ENCODE measurements around the gene CHPF. TPM values are rescaled to one million over a fixed set of nuclear protein-coding genes. Genes with fewer than 3 reads are reported as not detected.
A peak's percentile ranks its signal among the peaks of the same experiment; 100 is the strongest.

The CHPF gene
- total and polyA plus RNA-seq, 2 experiments from 2014 or later, result 180 to 315 TPM

GRCh38 chr2:219538504-219538951, 5.1 kb downstream of the CHPF start:
- Histone ChIP-seq H3K4me2 (peak overlapping the region; percentile 41), H3K79me2 (peaks cover 16% of the 10 kb centered on the region), H2AFZ (no peak overlapping the region), H3K9me3 (ENCODE audit: low read depth) (no peaks in the 10 kb centered on the region), H3K36me3 (replicated peaks; ENCODE audit: insufficient read depth, low read depth) (no peaks in the 10 kb centered on the region), H3K27me3 (no peaks in the 10 kb centered on the region), H3K9me2 (replicated peaks; ENCODE audit: insufficient read depth) (no peaks in the 10 kb centered on the region), H3K27ac (peak overlapping the region; percentile 51), H4K20me1 (ENCODE audit: insufficient read depth, poor library complexity, severe bottlenecking) (peaks cover 21% of the 10 kb centered on the region), H3K4me3 (no peak overlapping the region), H3K4me1 (ENCODE audit: insufficient read depth) (peaks cover 20% of the 10 kb centered on the region)
- peak; percentile 32 for DNase-seq (ENCODE audit: low spot score)
- TF ChIP-seq, protein P1, sequence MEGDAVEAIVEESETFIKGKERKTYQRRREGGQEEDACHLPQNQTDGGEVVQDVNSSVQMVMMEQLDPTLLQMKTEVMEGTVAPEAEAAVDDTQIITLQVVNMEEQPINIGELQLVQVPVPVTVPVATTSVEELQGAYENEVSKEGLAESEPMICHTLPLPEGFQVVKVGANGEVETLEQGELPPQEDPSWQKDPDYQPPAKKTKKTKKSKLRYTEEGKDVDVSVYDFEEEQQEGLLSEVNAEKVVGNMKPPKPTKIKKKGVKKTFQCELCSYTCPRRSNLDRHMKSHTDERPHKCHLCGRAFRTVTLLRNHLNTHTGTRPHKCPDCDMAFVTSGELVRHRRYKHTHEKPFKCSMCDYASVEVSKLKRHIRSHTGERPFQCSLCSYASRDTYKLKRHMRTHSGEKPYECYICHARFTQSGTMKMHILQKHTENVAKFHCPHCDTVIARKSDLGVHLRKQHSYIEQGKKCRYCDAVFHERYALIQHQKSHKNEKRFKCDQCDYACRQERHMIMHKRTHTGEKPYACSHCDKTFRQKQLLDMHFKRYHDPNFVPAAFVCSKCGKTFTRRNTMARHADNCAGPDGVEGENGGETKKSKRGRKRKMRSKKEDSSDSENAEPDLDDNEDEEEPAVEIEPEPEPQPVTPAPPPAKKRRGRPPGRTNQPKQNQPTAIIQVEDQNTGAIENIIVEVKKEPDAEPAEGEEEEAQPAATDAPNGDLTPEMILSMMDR (IDR thresholded peaks at IDR 0.05; ENCODE audit: poor library complexity), result no peak
- no peak for TF ChIP-seq EZH2 (IDR thresholded peaks at IDR 0.05; ENCODE audit: borderline replicate concordance)
- TF ChIP-seq EZH2phosphoT487 (IDR thresholded peaks at IDR 0.05; ENCODE audit: low read depth, severe bottlenecking, unreplicated experiment), result no peak
- 69% methylated on average over 6 of the region's 6 CpGs for WGBS (ENCODE audit: low lambda C conversion rate, missing lambda C conversion rate)

DNA sequence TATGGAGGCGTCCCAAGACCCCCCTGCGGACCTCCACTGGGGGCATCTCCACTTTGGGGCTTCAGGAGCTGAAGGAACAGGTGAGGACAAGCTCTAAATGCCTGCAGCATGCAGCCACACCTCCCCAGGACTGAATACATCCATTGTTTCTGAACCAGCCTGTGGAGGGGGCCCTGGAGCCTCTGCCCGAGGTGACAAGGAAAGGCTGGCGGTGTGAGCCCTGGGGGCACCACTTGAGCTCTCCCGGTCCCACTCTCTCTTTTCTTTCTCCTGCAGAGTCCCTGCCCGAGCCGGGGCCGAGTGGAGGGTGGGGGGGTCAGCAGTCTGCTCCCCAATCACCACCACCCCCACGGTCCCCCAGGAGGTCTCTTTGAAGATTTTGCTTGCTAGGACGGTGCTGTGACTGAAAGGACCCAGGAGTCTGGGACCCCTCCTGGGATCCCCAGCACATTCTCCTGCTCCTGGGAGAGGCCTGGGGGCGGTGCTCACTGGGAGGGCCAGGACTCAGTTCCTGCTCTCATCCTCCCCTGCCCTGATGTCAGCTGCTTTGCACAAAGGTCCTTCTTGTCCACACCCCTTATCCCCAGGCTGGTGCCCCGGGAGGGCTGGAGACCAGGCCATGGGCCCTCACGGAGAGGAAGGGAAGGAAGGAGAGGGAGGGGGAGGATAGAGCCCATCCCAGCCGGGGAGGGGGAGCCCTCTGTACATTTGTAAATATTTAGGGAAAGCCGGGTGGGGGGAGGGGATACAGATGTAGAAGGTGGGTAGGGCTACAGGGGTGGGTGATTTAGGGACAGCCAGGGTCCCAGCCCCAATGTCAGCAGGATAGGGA, 5.7 kb downstream of the CHPF start:
- TF ChIP-seq, protein P1 (IDR thresholded peaks at IDR 0.05; ENCODE audit: poor library complexity), result no peak
- TF ChIP-seq EZH2 (IDR thresholded peaks at IDR 0.05; ENCODE audit: borderline replicate concordance), result no peak
- no peak for TF ChIP-seq EZH2phosphoT487 (IDR thresholded peaks at IDR 0.05; ENCODE audit: low read depth, severe bottlenecking, unreplicated experiment)
- 59% methylated on average over 14 of the region's 15 CpGs for WGBS (ENCODE audit: low lambda C conversion rate, missing lambda C conversion rate)
- H3K27ac ChIP-seq, result peak overlapping the region; percentile 51

GRCh38 chr2:219536967-219537366, 6.6 kb downstream of the CHPF start:
- H3K36me3 ChIP-seq (replicated peaks; ENCODE audit: insufficient read depth, low read depth), result no peaks in the 10 kb centered on the region

More for the DNA sequence above, 5.7 kb downstream of the CHPF start:
- no peak for DNase-seq (ENCODE audit: low spot score)
- Histone ChIP-seq H3K9me2 (replicated peaks; ENCODE audit: insufficient read depth) (no peaks in the 10 kb centered on the region), H3K4me1 (ENCODE audit: insufficient read depth) (peaks cover 20% of the 10 kb centered on the region), H3K4me3 (no peak overlapping the region), H4K20me1 (ENCODE audit: insufficient read depth, poor library complexity, severe bottlenecking) (peaks cover 21% of the 10 kb centered on the region), H3K79me2 (peaks cover 16% of the 10 kb centered on the region), H3K9me3 (ENCODE audit: low read depth) (no peaks in the 10 kb centered on the region), H2AFZ (no peak overlapping the region), H3K27me3 (no peaks in the 10 kb centered on the region), H3K36me3 (replicated peaks; ENCODE audit: insufficient read depth, low read depth) (no peaks in the 10 kb centered on the region), H3K4me2 (peak overlapping the region; percentile 41)

More at GRCh38 chr2:219536967-219537366, 6.6 kb downstream of the CHPF start:
- no peaks in the 10 kb centered on the region for H3K9me3 ChIP-seq (ENCODE audit: low read depth)
- H3K27ac ChIP-seq, result no peak overlapping the region
- H3K4me2 ChIP-seq, result no peak overlapping the region
- TF ChIP-seq, protein P1 (IDR thresholded peaks at IDR 0.05; ENCODE audit: poor library complexity), result no peak
- no peak for TF ChIP-seq EZH2 (IDR thresholded peaks at IDR 0.05; ENCODE audit: borderline replicate concordance)
- TF ChIP-seq EZH2phosphoT487 (IDR thresholded peaks at IDR 0.05; ENCODE audit: low read depth, severe bottlenecking, unreplicated experiment), result no peak
- peaks cover 8% of the 10 kb centered on the region for H3K79me2 ChIP-seq
- H3K27me3 ChIP-seq, result no peaks in the 10 kb centered on the region
- no peak overlapping the region for H3K4me3 ChIP-seq
- H2AFZ ChIP-seq, result no peak overlapping the region
- DNase-seq (ENCODE audit: low spot score), result no peak
- 79% methylated on average over 8 of the region's 9 CpGs for WGBS (ENCODE audit: low lambda C conversion rate, missing lambda C conversion rate)
- no peaks in the 10 kb centered on the region for H3K9me2 ChIP-seq (replicated peaks; ENCODE audit: insufficient read depth)
- peaks cover 15% of the 10 kb centered on the region for H3K4me1 ChIP-seq (ENCODE audit: insufficient read depth)
- peaks cover 15% of the 10 kb centered on the region for H4K20me1 ChIP-seq (ENCODE audit: insufficient read depth, poor library complexity, severe bottlenecking)

Data from hepatocyte (in vitro differentiated cells).